ENCODE measurements around the gene PALLD.

- TF ChIP-seq, protein P1, sequence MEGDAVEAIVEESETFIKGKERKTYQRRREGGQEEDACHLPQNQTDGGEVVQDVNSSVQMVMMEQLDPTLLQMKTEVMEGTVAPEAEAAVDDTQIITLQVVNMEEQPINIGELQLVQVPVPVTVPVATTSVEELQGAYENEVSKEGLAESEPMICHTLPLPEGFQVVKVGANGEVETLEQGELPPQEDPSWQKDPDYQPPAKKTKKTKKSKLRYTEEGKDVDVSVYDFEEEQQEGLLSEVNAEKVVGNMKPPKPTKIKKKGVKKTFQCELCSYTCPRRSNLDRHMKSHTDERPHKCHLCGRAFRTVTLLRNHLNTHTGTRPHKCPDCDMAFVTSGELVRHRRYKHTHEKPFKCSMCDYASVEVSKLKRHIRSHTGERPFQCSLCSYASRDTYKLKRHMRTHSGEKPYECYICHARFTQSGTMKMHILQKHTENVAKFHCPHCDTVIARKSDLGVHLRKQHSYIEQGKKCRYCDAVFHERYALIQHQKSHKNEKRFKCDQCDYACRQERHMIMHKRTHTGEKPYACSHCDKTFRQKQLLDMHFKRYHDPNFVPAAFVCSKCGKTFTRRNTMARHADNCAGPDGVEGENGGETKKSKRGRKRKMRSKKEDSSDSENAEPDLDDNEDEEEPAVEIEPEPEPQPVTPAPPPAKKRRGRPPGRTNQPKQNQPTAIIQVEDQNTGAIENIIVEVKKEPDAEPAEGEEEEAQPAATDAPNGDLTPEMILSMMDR (IDR thresholded peaks at IDR 0.05; ENCODE audit: borderline replicate concordance, extremely low read depth, low read length, poor library complexity, severe bottlenecking) = no peak
- no peak for TF ChIP-seq EZH2 (IDR thresholded peaks at IDR 0.05; ENCODE audit: borderline replicate concordance, low read depth, low read length, severe bottlenecking)
Measured at GRCh38 chr4:168874083-168874482, 377.2 kb downstream of the PALLD start.
